HEK293 (cell line): ENCODE measurements around the gene MAP1S.

Experiments
- ELK4 ChIP-seq: IDR thresholded peaks from 2 replicates; pipeline ENCODE4 v1.6.1; 2011; ENCODE audit warnings: mild to moderate bottlenecking, low read depth, low read length, borderline replicate concordance
- GLIS1 ChIP-seq: fragments of 450-650 bp; formaldehyde crosslinking; IDR thresholded peaks from 2 replicates; pipeline ENCODE4 v1.5.1; 2016; ENCODE audit warnings: missing biosample characterization, missing genetic modification characterization
- KLF16 ChIP-seq: fragments of 450-650 bp; formaldehyde crosslinking; IDR thresholded peaks from 2 replicates; pipeline ENCODE4 v1.5.1; 2017; ENCODE audit warnings: missing biosample characterization, missing genetic modification characterization
- KLF8 ChIP-seq: fragments of 450-650 bp; formaldehyde crosslinking; IDR thresholded peaks from 2 replicates; pipeline ENCODE4 v1.5.1; 2016; ENCODE audit warnings: missing biosample characterization, missing genetic modification characterization
- WT1 ChIP-seq: fragments of 450-650 bp; formaldehyde crosslinking; IDR thresholded peaks from 2 replicates; pipeline ENCODE4 v1.5.1; 2016; ENCODE audit warnings: missing biosample characterization, missing genetic modification characterization
- ZBTB48 ChIP-seq: fragments of 450-650 bp; formaldehyde crosslinking; IDR thresholded peaks from 2 replicates; pipeline ENCODE4 v1.5.1; 2016; ENCODE audit warnings: missing biosample characterization, missing genetic modification characterization
- ZIC2 ChIP-seq: fragments of 450-650 bp; formaldehyde crosslinking; IDR thresholded peaks from 2 replicates; pipeline ENCODE4 v1.5.1; 2016; ENCODE audit warnings: missing biosample characterization, missing genetic modification characterization
- ZNF133 ChIP-seq: fragments of 450-650 bp; formaldehyde crosslinking; IDR thresholded peaks from 2 replicates; pipeline ENCODE4 v1.5.1; 2016; ENCODE audit warnings: missing biosample characterization, missing genetic modification characterization
- ZNF140 ChIP-seq: fragments of 450-650 bp; formaldehyde crosslinking; IDR thresholded peaks from 2 replicates; pipeline ENCODE4 v1.5.1; 2016; ENCODE audit warnings: missing biosample characterization, missing genetic modification characterization
- ZNF157 ChIP-seq: fragments of 450-650 bp; formaldehyde crosslinking; IDR thresholded peaks from 2 replicates; pipeline ENCODE4 v1.5.1; 2016; ENCODE audit warnings: missing biosample characterization, missing genetic modification characterization
- ZNF184 ChIP-seq: fragments of 450-650 bp; IDR thresholded peaks from 2 replicates; pipeline ENCODE4 v1.5.1; 2018; ENCODE audit warnings: missing biosample characterization, mild to moderate bottlenecking, missing genetic modification characterization
- ZNF302 ChIP-seq: fragments of 450-650 bp; formaldehyde crosslinking; IDR thresholded peaks from 2 replicates; pipeline ENCODE4 v1.5.1; 2016; ENCODE audit warnings: missing biosample characterization, missing genetic modification characterization, low read depth
- ZNF341 ChIP-seq: fragments of 450-650 bp; formaldehyde crosslinking; IDR thresholded peaks from 2 replicates; pipeline ENCODE4; 2016; ENCODE audit warnings: low read depth, missing biosample characterization, missing genetic modification characterization
- ZNF423 ChIP-seq: fragments of 450-650 bp; formaldehyde crosslinking; IDR thresholded peaks from 2 replicates; pipeline ENCODE4 v1.5.1; 2016; ENCODE audit warnings: missing biosample characterization, missing genetic modification characterization
- ZNF585B ChIP-seq: fragments of 450-650 bp; formaldehyde crosslinking; IDR thresholded peaks from 2 replicates; pipeline ENCODE4 v1.5.1; 2016; ENCODE audit warnings: missing biosample characterization, missing genetic modification characterization
- ZNF624 ChIP-seq: fragments of 450-650 bp; formaldehyde crosslinking; IDR thresholded peaks from 2 replicates; pipeline ENCODE4 v1.5.1; 2017; ENCODE audit warnings: missing biosample characterization, missing genetic modification characterization
- ZNF692 ChIP-seq: fragments of 450-650 bp; formaldehyde crosslinking; IDR thresholded peaks from 2 replicates; pipeline ENCODE4 v1.5.1; 2016; ENCODE audit warnings: missing biosample characterization, missing genetic modification characterization
- ZNF76 ChIP-seq: fragments of 450-650 bp; formaldehyde crosslinking; IDR thresholded peaks from 2 replicates; pipeline ENCODE4; 2016; ENCODE audit warnings: low read depth, missing biosample characterization, missing genetic modification characterization, borderline replicate concordance
- ZXDB ChIP-seq: fragments of 450-650 bp; formaldehyde crosslinking; IDR thresholded peaks from 2 replicates; pipeline ENCODE4 v1.5.1; 2016; ENCODE audit warnings: missing biosample characterization, missing genetic modification characterization
- TF ChIP-seq, protein P1 (sequence below): fragments of 450-650 bp; formaldehyde crosslinking; IDR thresholded peaks from 2 replicates; pipeline ENCODE4 v1.5.1; 2016; ENCODE audit warnings: missing biosample characterization, missing genetic modification characterization, low read depth
- TF ChIP-seq, protein P2 (sequence below): fragments of 450-650 bp; formaldehyde crosslinking; conservative IDR thresholded peaks from 2 replicates; pipeline ENCODE4 v1.5.1; 2016; ENCODE audit warnings: low read depth, missing biosample characterization, missing genetic modification characterization
- TF ChIP-seq, protein P3 (sequence below): fragments of 450-650 bp; formaldehyde crosslinking; IDR thresholded peaks from 2 replicates; pipeline ENCODE4 v1.5.1; 2016; ENCODE audit warnings: missing biosample characterization, missing genetic modification characterization
- TF ChIP-seq, protein P4 (sequence below): fragments of 450-650 bp; formaldehyde crosslinking; IDR thresholded peaks from 2 replicates; pipeline ENCODE4 v1.5.1; 2016; ENCODE audit warnings: missing biosample characterization, missing genetic modification characterization, borderline replicate concordance
- TF ChIP-seq, protein P5 (sequence below): fragments of 450-650 bp; formaldehyde crosslinking; IDR thresholded peaks from 2 replicates; pipeline ENCODE4 v1.5.1; 2017; ENCODE audit warnings: missing biosample characterization, missing genetic modification characterization

The MAP1S gene

DNA sequence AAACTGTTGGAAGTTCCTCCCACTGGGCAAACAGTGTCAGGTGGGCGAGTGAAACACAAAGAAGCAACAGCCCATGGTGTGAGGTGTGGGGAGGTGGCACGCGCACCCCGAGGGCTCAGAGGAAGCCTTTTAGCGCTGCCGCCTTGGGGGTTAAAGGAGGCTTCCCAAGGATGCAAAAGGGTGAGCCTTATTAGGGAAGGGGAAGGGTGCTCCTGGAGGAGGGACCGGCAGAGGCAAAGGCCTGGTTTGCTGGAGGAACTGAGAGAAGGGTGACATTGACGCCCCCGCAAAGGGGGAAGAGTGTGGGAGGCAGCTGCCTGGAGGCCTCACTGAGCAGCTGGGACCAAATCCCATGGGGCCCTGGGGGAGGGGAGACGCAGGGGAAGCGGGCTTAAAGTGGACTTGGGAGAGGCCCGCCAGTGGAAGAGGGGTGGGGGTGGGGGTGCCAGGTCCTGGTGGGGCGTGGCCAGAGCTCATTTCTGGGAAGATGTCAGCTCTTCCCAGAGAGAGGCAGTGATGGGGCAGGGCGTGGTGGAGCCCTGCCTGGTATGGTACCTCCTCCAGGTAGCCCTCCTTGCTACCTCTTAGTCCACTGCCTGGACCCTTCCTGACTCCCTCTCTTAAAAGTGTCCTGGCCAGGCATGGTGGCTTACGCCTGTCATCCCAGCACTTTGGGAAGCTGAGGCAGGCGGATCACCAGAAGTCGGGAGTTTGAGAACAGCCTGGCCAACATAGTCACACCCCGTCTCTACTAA lies 20.0 kb downstream of the MAP1S start (continued):
- TF ChIP-seq, protein P1, sequence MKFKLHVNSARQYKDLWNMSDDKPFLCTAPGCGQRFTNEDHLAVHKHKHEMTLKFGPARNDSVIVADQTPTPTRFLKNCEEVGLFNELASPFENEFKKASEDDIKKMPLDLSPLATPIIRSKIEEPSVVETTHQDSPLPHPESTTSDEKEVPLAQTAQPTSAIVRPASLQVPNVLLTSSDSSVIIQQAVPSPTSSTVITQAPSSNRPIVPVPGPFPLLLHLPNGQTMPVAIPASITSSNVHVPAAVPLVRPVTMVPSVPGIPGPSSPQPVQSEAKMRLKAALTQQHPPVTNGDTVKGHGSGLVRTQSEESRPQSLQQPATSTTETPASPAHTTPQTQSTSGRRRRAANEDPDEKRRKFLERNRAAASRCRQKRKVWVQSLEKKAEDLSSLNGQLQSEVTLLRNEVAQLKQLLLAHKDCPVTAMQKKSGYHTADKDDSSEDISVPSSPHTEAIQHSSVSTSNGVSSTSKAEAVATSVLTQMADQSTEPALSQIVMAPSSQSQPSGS (tag by site-specific recombination) = no peak
- TF ChIP-seq KLF8 (tag by site-specific recombination) = no peak
- TF ChIP-seq ZIC2 (tag by site-specific recombination) = peak; percentile 28; the same call in 1 of the 2 replicates
- TF ChIP-seq, protein P2, sequence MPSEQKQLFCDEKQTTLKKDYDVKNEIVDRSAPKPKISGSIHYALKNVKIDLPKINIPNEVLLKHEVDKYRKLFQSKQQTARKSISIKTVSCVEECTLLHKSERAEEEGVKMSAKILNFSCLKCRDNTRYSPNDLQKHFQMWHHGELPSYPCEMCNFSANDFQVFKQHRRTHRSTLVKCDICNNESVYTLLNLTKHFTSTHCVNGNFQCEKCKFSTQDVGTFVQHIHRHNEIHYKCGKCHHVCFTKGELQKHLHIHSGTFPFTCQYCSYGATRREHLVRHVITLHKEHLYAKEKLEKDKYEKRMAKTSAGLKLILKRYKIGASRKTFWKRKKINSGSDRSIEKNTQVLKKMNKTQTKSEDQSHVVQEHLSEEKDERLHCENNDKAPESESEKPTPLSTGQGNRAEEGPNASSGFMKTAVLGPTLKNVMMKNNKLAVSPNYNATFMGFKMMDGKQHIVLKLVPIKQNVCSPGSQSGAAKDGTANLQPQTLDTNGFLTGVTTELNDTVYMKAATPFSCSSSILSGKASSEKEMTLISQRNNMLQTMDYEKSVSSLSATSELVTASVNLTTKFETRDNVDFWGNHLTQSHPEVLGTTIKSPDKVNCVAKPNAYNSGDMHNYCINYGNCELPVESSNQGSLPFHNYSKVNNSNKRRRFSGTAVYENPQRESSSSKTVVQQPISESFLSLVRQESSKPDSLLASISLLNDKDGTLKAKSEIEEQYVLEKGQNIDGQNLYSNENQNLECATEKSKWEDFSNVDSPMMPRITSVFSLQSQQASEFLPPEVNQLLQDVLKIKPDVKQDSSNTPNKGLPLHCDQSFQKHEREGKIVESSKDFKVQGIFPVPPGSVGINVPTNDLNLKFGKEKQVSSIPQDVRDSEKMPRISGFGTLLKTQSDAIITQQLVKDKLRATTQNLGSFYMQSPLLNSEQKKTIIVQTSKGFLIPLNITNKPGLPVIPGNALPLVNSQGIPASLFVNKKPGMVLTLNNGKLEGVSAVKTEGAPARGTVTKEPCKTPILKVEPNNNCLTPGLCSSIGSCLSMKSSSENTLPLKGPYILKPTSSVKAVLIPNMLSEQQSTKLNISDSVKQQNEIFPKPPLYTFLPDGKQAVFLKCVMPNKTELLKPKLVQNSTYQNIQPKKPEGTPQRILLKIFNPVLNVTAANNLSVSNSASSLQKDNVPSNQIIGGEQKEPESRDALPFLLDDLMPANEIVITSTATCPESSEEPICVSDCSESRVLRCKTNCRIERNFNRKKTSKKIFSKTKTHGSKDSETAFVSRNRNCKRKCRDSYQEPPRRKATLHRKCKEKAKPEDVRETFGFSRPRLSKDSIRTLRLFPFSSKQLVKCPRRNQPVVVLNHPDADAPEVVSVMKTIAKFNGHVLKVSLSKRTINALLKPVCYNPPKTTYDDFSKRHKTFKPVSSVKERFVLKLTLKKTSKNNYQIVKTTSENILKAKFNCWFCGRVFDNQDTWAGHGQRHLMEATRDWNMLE (tag by site-specific recombination) = no peak
- no peak for TF ChIP-seq ZNF76 (tag by site-specific recombination)
- no peak for TF ChIP-seq ZNF692 (tag by site-specific recombination)
- peak; percentile 82 for TF ChIP-seq GLIS1 (tag by site-specific recombination)
- TF ChIP-seq ZNF624 = no peak
- no peak for TF ChIP-seq ELK4
- no peak for TF ChIP-seq ZNF140 (tag by site-specific recombination)
- no peak for TF ChIP-seq ZNF133 (tag by site-specific recombination)
- TF ChIP-seq ZXDB (tag by site-specific recombination) = no peak
- no peak for TF ChIP-seq ZBTB48 (tag by site-specific recombination)
- no peak for TF ChIP-seq ZNF157 (tag by site-specific recombination)
- TF ChIP-seq, protein P3, sequence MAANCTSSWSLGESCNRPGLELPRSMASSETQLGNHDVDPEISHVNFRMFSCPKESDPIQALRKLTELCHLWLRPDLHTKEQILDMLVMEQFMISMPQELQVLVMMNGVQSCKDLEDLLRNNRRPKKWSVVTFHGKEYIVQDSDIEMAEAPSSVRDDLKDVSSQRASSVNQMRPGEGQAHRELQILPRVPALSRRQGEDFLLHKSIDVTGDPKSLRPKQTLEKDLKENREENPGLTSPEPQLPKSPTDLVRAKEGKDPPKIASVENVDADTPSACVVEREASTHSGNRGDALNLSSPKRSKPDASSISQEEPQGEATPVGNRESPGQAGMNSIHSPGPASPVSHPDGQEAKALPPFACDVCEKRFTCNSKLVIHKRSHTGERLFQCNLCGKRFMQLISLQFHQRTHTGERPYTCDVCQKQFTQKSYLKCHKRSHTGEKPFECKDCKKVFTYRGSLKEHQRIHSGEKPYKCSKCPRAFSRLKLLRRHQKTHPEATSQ (tag by site-specific recombination) = no peak
- TF ChIP-seq, protein P4, sequence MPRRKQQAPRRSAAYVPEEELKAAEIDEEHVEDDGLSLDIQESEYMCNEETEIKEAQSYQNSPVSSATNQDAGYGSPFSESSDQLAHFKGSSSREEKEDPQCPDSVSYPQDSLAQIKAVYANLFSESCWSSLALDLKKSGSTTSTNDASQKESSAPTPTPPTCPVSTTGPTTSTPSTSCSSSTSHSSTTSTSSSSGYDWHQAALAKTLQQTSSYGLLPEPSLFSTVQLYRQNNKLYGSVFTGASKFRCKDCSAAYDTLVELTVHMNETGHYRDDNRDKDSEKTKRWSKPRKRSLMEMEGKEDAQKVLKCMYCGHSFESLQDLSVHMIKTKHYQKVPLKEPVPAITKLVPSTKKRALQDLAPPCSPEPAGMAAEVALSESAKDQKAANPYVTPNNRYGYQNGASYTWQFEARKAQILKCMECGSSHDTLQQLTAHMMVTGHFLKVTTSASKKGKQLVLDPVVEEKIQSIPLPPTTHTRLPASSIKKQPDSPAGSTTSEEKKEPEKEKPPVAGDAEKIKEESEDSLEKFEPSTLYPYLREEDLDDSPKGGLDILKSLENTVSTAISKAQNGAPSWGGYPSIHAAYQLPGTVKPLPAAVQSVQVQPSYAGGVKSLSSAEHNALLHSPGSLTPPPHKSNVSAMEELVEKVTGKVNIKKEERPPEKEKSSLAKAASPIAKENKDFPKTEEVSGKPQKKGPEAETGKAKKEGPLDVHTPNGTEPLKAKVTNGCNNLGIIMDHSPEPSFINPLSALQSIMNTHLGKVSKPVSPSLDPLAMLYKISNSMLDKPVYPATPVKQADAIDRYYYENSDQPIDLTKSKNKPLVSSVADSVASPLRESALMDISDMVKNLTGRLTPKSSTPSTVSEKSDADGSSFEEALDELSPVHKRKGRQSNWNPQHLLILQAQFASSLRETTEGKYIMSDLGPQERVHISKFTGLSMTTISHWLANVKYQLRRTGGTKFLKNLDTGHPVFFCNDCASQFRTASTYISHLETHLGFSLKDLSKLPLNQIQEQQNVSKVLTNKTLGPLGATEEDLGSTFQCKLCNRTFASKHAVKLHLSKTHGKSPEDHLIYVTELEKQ (tag by site-specific recombination) = no peak
- TF ChIP-seq WT1 (tag by site-specific recombination) = no peak
- TF ChIP-seq KLF16 (tag by site-specific recombination) = no peak
- TF ChIP-seq ZNF184 (tag by site-specific recombination) = no peak
- no peak for TF ChIP-seq ZNF423 (tag by site-specific recombination)
- TF ChIP-seq ZNF341 (tag by site-specific recombination) = peak; percentile 42; the same call in 1 of the 2 replicates
- no peak for TF ChIP-seq ZNF302 (tag by site-specific recombination)
- TF ChIP-seq ZNF585B (tag by site-specific recombination) = no peak
- TF ChIP-seq, protein P5, sequence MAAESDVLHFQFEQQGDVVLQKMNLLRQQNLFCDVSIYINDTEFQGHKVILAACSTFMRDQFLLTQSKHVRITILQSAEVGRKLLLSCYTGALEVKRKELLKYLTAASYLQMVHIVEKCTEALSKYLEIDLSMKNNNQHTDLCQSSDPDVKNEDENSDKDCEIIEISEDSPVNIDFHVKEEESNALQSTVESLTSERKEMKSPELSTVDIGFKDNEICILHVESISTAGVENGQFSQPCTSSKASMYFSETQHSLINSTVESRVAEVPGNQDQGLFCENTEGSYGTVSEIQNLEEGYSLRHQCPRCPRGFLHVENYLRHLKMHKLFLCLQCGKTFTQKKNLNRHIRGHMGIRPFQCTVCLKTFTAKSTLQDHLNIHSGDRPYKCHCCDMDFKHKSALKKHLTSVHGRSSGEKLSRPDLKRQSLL = no peak
